Muscle layer of duodenum (tissue), 2 donors: Measurements from ENCODE around the gene DDX46.
"Not testable (repeated sequence)": the region's sequence is repeated elsewhere in the genome, so short reads cannot be mapped to it uniquely, and the experiment has no call there.

Experiments
- H3K27ac ChIP-seq: one replicate; pipeline ENCODE4 v1.7.0; 2013; ENCODE audit warnings: mild to moderate bottlenecking, low read length
- H3K27me3 ChIP-seq: one replicate; pipeline ENCODE4 v1.7.0; 2013; ENCODE audit warnings: low read depth, mild to moderate bottlenecking, control low read depth, low read length
- H3K36me3 ChIP-seq, 2 donors: one replicate each; pipeline ENCODE4 v1.7.0; 2013; ENCODE audit warnings: low read length in 2 of 2, control low read depth in 1 of 2, mild to moderate bottlenecking in 1 of 2; ENCODE audit not compliant: insufficient read depth in 2 of 2, control insufficient read depth in 1 of 2
- H3K4me1 ChIP-seq, 2 donors: one replicate each; pipeline ENCODE4 v1.7.0; 2013; ENCODE audit warnings: low read length in 2 of 2, mild to moderate bottlenecking in 2 of 2, control low read depth in 1 of 2, moderate library complexity in 1 of 2; ENCODE audit not compliant: insufficient read depth in 2 of 2, control insufficient read depth in 1 of 2
- H3K4me3 ChIP-seq, 2 donors: one replicate each; pipeline ENCODE4 v1.7.0; 2013; ENCODE audit warnings: low read length in 2 of 2, low read depth in 1 of 2, mild to moderate bottlenecking in 1 of 2
- H3K9me3 ChIP-seq, 2 donors: one replicate each; pipeline ENCODE4 v1.7.0; 2013; ENCODE audit warnings: low read length in 2 of 2, control low read depth in 1 of 2, mild to moderate bottlenecking in 1 of 2; ENCODE audit not compliant: control insufficient read depth in 1 of 2
- donor health status: healthy.

DDX46 gene, protein sequence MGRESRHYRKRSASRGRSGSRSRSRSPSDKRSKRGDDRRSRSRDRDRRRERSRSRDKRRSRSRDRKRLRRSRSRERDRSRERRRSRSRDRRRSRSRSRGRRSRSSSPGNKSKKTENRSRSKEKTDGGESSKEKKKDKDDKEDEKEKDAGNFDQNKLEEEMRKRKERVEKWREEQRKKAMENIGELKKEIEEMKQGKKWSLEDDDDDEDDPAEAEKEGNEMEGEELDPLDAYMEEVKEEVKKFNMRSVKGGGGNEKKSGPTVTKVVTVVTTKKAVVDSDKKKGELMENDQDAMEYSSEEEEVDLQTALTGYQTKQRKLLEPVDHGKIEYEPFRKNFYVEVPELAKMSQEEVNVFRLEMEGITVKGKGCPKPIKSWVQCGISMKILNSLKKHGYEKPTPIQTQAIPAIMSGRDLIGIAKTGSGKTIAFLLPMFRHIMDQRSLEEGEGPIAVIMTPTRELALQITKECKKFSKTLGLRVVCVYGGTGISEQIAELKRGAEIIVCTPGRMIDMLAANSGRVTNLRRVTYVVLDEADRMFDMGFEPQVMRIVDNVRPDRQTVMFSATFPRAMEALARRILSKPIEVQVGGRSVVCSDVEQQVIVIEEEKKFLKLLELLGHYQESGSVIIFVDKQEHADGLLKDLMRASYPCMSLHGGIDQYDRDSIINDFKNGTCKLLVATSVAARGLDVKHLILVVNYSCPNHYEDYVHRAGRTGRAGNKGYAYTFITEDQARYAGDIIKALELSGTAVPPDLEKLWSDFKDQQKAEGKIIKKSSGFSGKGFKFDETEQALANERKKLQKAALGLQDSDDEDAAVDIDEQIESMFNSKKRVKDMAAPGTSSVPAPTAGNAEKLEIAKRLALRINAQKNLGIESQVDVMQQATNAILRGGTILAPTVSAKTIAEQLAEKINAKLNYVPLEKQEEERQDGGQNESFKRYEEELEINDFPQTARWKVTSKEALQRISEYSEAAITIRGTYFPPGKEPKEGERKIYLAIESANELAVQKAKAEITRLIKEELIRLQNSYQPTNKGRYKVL

DNA sequence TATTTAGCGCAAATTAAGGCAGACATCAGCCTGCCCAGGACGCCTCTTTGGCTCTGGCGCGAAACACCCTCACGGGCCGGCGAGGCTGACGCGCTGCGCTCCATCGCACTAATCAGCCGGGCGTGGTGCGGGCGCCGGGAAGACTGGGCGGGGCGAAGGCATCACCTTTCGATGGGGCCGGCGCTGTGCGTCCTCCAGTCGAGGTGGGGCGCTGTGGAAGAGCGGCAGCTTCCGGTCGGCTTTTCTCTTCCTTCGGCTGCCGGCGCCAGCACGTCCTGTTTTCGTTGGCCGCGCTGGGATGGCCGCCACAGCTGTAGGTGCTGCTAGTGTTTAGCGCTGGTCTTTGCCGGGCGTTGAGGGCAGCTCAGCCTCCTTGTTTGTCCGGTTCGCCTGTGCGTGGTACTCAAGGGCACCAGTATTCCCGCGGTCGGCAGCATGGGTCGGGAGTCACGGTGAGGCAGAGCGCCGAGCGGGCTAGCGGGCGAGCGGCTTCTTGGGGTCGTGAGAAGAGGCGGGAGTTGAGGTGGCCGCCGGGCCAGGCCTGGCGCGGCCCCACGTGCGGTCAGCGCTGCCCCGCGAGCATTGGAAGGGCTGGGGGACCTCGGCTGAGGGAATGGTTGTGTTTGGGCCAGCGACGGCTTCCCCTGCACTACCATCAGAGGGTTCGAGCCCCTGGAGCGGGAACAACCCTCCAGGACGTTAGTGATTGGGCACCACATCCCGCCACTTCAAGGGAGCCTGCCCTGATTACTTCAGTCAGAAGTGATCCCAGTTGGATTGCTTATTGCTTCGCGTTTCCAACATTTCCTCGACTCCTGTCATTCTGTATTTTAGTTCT, at the start of gene DDX46:
Gene DDX46, plus strand, starts transcription at position 276 of the 838 bp plus-strand sequence. Its CDS starts 160 bp downstream, at position 436.
- peak within 1 kb of the TSS; percentile 80 to 98 for H3K4me3 ChIP-seq
- H3K36me3 ChIP-seq = peaks cover 0 to under 1% of the 10 kb centered on the region in 2 donors
- H3K27ac ChIP-seq = peak within 1 kb of the TSS; percentile 13
- peaks cover 3 to 26% of the 10 kb centered on the region in 2 donors for H3K4me1 ChIP-seq
- H3K27me3 ChIP-seq = no peaks in the 10 kb centered on the region
- H3K9me3 ChIP-seq = no peaks in the 10 kb centered on the region

DNA sequence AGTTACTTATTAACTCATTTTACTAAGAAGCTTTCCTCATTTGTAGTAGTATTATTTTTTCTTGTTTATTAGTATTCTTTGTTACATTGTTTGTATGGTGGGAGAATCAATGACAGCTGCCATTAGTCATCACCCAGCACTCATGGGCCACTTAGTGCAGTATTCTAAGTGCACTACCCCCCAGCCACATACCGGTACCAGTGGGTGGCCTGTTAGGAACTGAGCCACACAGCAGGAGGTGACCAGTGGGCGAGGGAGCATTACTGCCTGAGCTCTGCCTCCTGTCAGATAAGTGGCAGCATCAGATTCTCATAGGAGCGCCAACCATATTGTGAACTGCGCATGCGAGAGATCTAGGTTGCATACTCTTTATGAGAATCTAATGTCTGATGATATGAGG, 44.5 kb upstream of the DDX46 start:
- Histone ChIP-seq H3K4me3 (no peak overlapping the region), H3K36me3 (peaks cover 27 to 53% of the 10 kb centered on the region in 2 donors), H3K9me3 (no peaks in the 10 kb centered on the region), H3K4me1 (no peaks in the 10 kb centered on the region), H3K27ac (no peak overlapping the region), H3K27me3 (no peaks in the 10 kb centered on the region)

DNA sequence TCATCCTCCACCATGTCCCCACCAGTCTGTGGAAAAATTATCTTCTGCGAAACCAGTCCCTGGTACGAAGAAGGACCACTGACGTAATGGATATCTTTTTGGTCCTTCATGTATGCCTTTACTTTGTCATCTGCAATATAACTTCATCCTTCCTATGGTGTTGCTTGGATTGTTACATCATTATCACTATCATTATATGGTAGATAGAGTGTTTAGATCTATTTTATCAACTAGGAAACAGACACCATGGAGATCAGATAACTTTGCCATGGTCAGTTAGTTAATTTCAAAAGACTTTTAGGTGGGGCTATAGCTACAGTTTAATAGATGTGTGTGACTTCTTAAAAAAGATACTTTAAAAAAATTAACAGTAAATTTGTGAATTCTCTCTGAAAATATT, 44.0 kb upstream of the DDX46 start:
- H3K9me3 ChIP-seq = no peaks in the 10 kb centered on the region
- H3K27me3 ChIP-seq = no peaks in the 10 kb centered on the region
- no peak overlapping the region for H3K27ac ChIP-seq
- peaks cover 23 to 53% of the 10 kb centered on the region in 2 donors for H3K36me3 ChIP-seq
- H3K4me1 ChIP-seq = no peaks in the 10 kb centered on the region
- no peak overlapping the region for H3K4me3 ChIP-seq

DNA sequence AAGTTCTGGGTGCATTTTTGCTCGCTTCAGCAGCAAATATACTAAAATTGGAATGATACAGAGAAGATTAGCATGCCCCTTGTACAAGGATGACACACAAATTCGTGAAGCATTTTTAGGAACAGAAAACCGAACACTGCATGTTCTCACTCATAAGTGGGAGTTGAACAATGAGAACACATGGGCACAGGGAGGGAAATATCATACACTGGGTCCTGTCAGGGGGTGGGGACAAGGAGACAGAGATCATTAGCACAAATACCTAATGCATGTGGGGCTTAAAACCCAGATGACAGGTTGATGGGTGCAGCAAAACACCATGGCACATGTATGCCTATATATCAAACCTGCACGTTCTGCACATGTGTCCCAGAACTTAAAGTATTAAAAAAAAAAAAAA, 43.1 kb upstream of the DDX46 start:
- H3K4me3 ChIP-seq, H3K9me3 ChIP-seq, H3K27ac ChIP-seq, H3K27me3 ChIP-seq, H3K4me1 ChIP-seq: not testable (repeated sequence)
- H3K36me3 ChIP-seq = peaks cover 25 to 52% of the 10 kb centered on the region in 2 donors

DNA sequence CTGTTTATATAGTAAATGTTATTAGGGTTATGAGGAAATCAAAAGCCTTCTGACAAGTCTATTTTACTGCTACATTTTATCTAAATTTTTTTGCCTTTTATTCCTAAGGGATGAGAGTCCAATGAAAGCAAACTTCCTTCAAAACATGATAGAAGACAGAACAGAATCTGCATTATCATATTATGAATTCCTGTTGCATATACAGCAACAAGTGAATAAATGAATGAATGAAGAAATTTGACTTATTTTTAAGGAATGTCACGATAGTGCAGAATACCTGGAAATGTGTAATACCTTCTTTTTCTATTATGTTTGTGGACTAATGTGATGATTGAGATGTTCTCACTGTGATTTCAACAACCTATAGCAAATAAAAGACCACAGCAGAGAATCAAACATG, 33.7 kb upstream of the DDX46 start:
- Histone ChIP-seq H3K36me3 (peaks cover 34 to 46% of the 10 kb centered on the region in 2 donors), H3K4me1 (no peaks in the 10 kb centered on the region), H3K4me3 (no peak overlapping the region), H3K9me3 (no peaks in the 10 kb centered on the region), H3K27me3 (no peaks in the 10 kb centered on the region), H3K27ac (no peak overlapping the region)

DNA sequence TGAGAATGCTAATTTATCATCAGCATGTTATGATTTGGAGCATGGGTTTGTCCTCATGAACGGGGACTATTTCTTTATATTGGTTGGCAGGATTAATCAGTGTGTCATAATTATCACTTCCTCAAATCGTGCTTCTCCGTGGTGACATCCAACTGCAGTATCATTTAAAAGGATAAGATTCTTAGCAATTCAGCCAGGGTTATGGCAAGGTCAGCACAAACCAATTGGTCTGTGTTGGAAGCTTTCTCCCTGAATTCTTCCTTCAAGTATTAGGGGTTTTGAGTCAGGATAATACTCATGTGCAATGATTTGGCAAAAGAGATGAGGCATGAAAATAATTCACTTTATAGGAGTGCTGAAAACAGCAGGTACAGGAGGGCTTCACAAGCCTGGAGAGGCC, 25.8 kb upstream of the DDX46 start:
- Histone ChIP-seq H3K36me3 (peaks cover 0 to under 1% of the 10 kb centered on the region in 2 donors), H3K27me3 (no peaks in the 10 kb centered on the region), H3K4me1 (no peaks in the 10 kb centered on the region), H3K27ac (no peak overlapping the region), H3K4me3 (no peak overlapping the region), H3K9me3 (no peaks in the 10 kb centered on the region)

DNA sequence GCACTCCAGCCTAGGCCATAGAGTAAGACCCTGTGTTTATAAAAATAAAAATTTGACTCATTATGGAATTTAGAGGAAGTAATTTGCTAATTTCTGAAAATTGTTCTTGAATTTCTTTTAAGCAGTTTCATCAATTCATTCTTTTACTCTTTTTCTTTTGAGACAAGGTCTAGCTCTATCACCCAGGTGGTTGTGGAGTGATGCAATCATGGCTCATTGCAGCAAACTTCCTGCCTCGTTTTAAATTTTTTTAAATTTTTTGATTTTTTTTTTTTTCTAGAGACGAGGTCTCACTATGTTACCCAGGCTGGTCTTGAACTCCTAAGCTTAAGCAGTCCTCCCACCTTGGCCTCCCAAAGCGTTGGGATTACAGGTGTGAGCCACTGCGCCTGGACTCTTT, 23.3 kb upstream of the DDX46 start:
- Histone ChIP-seq H3K4me1 (peaks cover 0 to 13% of the 10 kb centered on the region in 2 donors), H3K36me3 (peaks cover 0 to 5% of the 10 kb centered on the region in 2 donors), H3K27ac (no peak overlapping the region), H3K27me3 (no peaks in the 10 kb centered on the region), H3K4me3 (no peak overlapping the region), H3K9me3 (no peaks in the 10 kb centered on the region)

DNA sequence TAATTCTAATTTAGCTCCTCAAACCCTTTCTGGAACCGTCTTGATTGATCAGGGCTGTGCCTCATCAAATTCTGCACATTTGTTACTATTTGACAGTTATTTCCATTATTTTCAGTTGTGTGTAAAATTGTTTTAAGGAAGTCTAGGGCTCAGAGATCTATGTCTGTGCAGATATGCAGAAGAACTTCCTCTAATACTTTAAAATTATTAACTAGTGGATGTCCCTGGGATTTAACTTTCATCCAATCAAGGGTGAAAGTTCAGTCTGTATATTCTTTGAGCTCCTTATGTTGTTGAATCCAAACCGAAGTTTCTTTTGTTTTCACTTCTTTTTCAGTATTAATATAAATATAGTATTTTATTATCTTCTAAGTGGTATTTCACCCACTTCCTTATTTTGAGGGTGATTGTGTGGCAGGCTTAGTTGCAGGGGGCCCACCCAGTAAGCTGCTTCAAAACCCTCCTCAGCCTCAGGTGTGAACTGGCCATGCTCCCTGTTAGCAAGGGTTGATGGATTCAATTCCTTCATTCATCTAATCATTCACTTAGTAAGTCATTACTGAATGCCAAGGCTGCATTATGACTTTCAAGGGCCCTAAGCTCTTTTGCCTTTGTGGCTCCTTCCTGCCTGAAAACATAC, 22.3 kb upstream of the DDX46 start:
- no peak overlapping the region for H3K27ac ChIP-seq
- peaks cover 0 to 9% of the 10 kb centered on the region in 2 donors for H3K36me3 ChIP-seq
- no peaks in the 10 kb centered on the region for H3K9me3 ChIP-seq
- H3K4me1 ChIP-seq = peaks cover 0 to 22% of the 10 kb centered on the region in 2 donors
- H3K4me3 ChIP-seq = no peak overlapping the region
- no peaks in the 10 kb centered on the region for H3K27me3 ChIP-seq

DNA sequence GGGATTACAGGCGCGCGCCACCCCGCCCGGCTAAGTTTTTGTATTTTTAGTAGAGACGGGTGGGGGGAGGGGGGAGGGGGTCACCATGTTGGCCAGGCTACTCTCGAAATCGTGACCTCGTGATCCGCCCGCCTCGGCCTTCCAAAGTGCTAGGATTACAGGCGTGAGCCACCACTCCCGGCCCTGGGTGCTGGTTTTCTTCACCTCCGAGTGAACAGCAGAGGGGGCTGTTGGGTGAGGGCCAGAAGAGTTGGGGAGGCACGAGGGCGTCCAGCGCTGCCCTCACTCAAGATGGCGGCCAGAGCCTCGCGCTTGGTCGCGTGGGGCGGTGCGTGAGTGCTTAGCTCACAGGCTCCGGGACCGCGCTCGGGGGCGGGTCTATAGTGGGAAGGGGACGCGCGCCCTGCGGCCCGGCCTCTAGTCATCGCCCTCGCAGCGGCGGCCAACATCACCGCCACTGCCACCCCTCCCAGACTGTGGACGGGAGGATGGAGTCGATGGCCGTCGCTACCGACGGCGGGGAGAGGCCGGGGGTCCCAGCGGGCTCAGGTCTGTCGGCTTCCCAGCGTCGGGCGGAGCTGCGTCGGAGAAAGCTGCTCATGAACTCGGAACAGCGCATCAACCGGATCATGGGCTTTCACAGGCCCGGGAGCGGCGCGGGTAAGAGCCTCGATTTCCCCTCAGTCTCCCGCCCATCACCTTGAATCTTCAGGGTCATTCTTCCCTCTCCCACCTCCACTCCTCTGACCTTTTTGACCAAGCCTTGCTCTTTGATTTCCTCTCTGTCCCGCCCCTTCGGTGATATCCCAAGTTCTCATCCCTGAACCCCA, 20.2 kb upstream of the DDX46 start, which contains the start of gene CAMLG:
Gene CAMLG, plus strand, starts transcription at position 416 of the 830 bp plus-strand sequence. Its CDS starts 73 bp downstream, at position 489.
- no peaks in the 10 kb centered on the region for H3K9me3 ChIP-seq
- peak within 1 kb of the TSS; percentile 80 to 83 for H3K4me3 ChIP-seq

More for the DNA sequence above, 20.2 kb upstream of the DDX46 start, which contains the start of gene CAMLG:
- Histone ChIP-seq H3K4me1 (peaks cover 0 to 22% of the 10 kb centered on the region in 2 donors), H3K27ac (peak within 1 kb of the TSS; percentile 94), H3K36me3 (peaks cover 0 to 9% of the 10 kb centered on the region in 2 donors), H3K27me3 (no peaks in the 10 kb centered on the region)
